ENCODE measurements around the gene HPX.

DNA sequence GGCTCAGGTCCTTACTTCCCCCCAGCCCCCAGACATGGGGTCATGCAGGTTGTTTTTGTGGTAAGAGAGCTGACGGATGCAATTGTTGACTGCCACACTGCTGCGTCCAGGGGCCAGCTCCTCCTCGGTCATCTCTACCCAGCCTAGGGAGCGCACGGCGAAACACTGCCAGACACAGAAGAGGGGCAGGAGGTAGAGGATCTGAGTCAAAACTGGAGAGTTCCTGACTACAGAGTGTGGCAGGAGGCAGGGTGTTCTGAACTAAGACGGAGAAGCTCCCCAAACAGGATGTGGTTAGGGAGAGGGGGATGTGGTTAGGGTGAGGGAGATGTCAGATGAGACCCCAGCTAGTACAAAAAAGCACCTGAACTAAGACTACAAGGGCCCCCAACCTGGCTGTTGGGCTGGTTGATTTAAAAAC is 38.2 kb downstream of the HPX start:
- TF ChIP-seq, protein P1, sequence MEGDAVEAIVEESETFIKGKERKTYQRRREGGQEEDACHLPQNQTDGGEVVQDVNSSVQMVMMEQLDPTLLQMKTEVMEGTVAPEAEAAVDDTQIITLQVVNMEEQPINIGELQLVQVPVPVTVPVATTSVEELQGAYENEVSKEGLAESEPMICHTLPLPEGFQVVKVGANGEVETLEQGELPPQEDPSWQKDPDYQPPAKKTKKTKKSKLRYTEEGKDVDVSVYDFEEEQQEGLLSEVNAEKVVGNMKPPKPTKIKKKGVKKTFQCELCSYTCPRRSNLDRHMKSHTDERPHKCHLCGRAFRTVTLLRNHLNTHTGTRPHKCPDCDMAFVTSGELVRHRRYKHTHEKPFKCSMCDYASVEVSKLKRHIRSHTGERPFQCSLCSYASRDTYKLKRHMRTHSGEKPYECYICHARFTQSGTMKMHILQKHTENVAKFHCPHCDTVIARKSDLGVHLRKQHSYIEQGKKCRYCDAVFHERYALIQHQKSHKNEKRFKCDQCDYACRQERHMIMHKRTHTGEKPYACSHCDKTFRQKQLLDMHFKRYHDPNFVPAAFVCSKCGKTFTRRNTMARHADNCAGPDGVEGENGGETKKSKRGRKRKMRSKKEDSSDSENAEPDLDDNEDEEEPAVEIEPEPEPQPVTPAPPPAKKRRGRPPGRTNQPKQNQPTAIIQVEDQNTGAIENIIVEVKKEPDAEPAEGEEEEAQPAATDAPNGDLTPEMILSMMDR (IDR thresholded peaks at IDR 0.05; ENCODE audit: insufficient read depth, low read depth, low read length), result no peak
- TF ChIP-seq EZH2 (IDR thresholded peaks at IDR 0.05; ENCODE audit: insufficient read depth, low read length), result no peak

All from astrocyte (in vitro differentiated cells and primary cell).